Heart left ventricle (tissue), 16 donors: ENCODE measurements around the gene FLNA. TPM values are rescaled to one million over a fixed set of nuclear protein-coding genes. Genes with fewer than 3 reads are reported as not detected.

Source experiments
- ATAC-seq, 4 donors: fragments of 200-7000 bp; cut with Tn5 transposase; one replicate each; pipeline ENCODE4 v1.9.1; 2020 to 2022; ENCODE audit warnings: moderate library complexity in 4 of 4, mild to moderate bottlenecking in 3 of 4, moderate number of reproducible peaks in 1 of 4
- DNase-seq, 5 donors: peaks; one replicate each; pipeline ENCODE4 v3.0.0-alpha.2; 2020
- H3K27ac ChIP-seq, 12 donors: fragments of 200-600 bp; sonication (generic) in 4 of 12; one replicate each; pipeline versions ENCODE4 v1.5.0 to v1.8.0; 2016 to 2022; ENCODE audit warnings: mild to moderate bottlenecking in 2 of 12
- H3K27me3 ChIP-seq, 9 donors: fragments of 200-600 bp; sonication (generic) in 2 of 9; one replicate each; pipeline versions ENCODE4 v1.5.1 to v1.8.0; 2016 to 2022; ENCODE audit warnings: mild to moderate bottlenecking in 3 of 9
- H3K36me3 ChIP-seq, 9 donors: fragments of 200-600 bp; sonication (generic) in 2 of 9; one replicate each; pipeline versions ENCODE4 v1.5.0 to v1.8.0; 2018 to 2022; ENCODE audit warnings: mild to moderate bottlenecking in 2 of 9
- H3K4me1 ChIP-seq, 12 donors: fragments of 200-600 bp; sonication (generic) in 4 of 12; one replicate each; pipeline versions ENCODE4 v1.5.0 to v1.8.0; 2016 to 2022; ENCODE audit warnings: mild to moderate bottlenecking in 3 of 12
- H3K4me3 ChIP-seq, 12 donors: fragments of 200-600 bp; sonication (generic) in 4 of 12; one replicate each; pipeline versions ENCODE4 v1.5.0 to v1.8.0; 2017 to 2022; ENCODE audit warnings: mild to moderate bottlenecking in 9 of 12, moderate library complexity in 4 of 12
- H3K9me3 ChIP-seq, 12 donors: fragments of 200-600 bp; sonication (generic) in 4 of 12; one replicate each; pipeline versions ENCODE4 v1.5.0 to v1.8.0; 2016 to 2022; ENCODE audit warnings: mild to moderate bottlenecking in 1 of 12
- POLR2A ChIP-seq, 2 donors: fragments of 450-650 bp; IDR thresholded peaks; one replicate each; pipeline ENCODE4 v1.6.1; 2017; ENCODE audit warnings: antibody characterized with exemption in 2 of 2, mild to moderate bottlenecking in 2 of 2, moderate library complexity in 2 of 2
- WGBS, 4 donors: extraction: QIAGEN DNeasy Blood & Tissue Kit in 2 of 4; methylation state at CpG; one replicate each; pipeline versions ENCODE4 v1.1.5 to v1.1.7; 2013 to 2018; 5-methylcytosine and 5-hydroxymethylcytosine counted together
- intact Hi-C, 10 donors: fragments of 100-400 bp; cut with DNase I; formaldehyde crosslinking; loops; one replicate each; pipeline versions ENCODE4 v1.11.1 to v1.14.2; 2022
- polyA plus RNA-seq, 2 donors: library from polyadenylated mRNA; stranded (reverse); fragments of 200-250 nt; gene quantifications; one replicate each; pipeline ENCODE4 v1.2.3, GENCODE V29; 2013
- total RNA-seq, 9 donors: library from RNA; depleted of rRNA in 2 of 9; stranded (reverse); fragments of >200 nt in 2 of 9; fragmentation: NEBNext Ultra II Directional in 3 of 9; extraction: Animal tissue kit (Norgen Biotek cat#: 25700) in 3 of 9; gene quantifications; one replicate each; pipeline versions ENCODE4 v1.1.0 to v1.2.4, GENCODE V29; 2016 to 2023
- TF ChIP-seq, protein P1 (sequence below), 12 donors: fragments of 200-600 bp; sonication (generic) in 4 of 12; IDR thresholded peaks; one replicate each; pipeline versions ENCODE4 v1.5.0 to v1.8.0; 2018 to 2022; ENCODE audit warnings: antibody characterized with exemption in 12 of 12, mild to moderate bottlenecking in 5 of 12
- donor health status: ischemic (EF 13 %, LVEDD 7.1; RV severe dilation, severe dysfunction).
- donor health status: healthy with polysubstance abuse.
- donor health status: DM: no; HTN: yes; CAD: no.
- donor health status: DM: no; HTN: no; CAD: no.
- donor health status: ischemic (EF 25% LVEDD 6.9; RV normal size, moderate dysfunction).
- donor health status: ischemic (EF 25% LVEDD 5.7; RV mildly dilated, moderate dysfunction).
- donor health status: healthy.
- donor health status: DM: yes; HTN: yes; CAD: no.
- donor health status: ischemic (EF 35%, LVEDD 5.7; RV mildly dilated, moderate dysfunction).
- donor health status: nonischemic (EF 11% LVEDD 7.7; RV severe dilation, severe dysfunction).
- donor health status: DM: yes; HTN: yes; CAD: no.
- donor health status: PGD.
- donor health status: ischemic (EF 29% LVEDD 5.4; RV normal size, mild dysfunction).
- donor health status: nonischemic (EF 23%, LVEDD 6.1; RV moderate dilation, normal function).

FLNA gene
- total and polyA plus RNA-seq, 11 donors, result 155 to 465 (median 234) TPM

DNA sequence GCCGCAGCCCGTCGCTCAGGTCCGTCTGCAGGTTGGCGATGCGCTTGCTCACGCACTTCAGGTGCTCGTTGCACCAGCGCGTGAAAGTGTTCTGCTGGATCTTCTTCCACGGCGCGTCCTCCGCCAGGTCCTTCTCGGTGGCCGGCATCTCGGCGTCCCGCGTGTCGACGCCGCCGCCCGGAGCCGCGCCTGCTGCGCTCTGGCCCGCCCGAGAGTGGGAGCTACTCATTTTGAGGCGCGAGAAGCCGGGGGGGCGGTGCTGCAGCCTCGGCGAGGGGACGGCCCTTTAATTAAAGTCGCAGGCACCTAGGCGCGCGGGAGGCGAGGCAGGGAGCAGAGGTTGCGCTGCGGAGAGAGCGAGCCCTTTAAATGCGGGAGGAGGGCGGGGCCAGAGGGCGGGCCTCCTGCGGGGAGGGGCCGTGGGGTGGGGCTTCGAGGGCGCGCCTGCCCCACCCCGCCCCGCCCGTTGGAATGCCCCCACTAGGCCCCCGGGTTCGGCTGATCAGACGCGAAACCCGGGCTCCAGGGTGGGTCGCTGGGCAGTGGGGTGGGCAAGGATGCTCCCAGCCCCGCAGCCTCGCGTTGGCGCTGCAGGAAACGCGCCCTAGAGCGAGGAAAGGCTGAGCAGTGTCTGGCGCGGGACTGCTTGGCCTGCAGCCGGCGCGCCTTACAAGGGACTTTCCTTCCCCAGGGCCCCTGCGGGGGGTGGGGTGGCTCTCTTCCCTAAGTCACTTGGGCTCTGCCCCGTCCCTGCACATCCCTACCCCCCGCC lies 3.2 kb downstream of the FLNA start:
- TF ChIP-seq POLR2A (IDR thresholded peaks at IDR 0.05), result peak; percentile 93 to 99
- TF ChIP-seq, protein P1, sequence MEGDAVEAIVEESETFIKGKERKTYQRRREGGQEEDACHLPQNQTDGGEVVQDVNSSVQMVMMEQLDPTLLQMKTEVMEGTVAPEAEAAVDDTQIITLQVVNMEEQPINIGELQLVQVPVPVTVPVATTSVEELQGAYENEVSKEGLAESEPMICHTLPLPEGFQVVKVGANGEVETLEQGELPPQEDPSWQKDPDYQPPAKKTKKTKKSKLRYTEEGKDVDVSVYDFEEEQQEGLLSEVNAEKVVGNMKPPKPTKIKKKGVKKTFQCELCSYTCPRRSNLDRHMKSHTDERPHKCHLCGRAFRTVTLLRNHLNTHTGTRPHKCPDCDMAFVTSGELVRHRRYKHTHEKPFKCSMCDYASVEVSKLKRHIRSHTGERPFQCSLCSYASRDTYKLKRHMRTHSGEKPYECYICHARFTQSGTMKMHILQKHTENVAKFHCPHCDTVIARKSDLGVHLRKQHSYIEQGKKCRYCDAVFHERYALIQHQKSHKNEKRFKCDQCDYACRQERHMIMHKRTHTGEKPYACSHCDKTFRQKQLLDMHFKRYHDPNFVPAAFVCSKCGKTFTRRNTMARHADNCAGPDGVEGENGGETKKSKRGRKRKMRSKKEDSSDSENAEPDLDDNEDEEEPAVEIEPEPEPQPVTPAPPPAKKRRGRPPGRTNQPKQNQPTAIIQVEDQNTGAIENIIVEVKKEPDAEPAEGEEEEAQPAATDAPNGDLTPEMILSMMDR (IDR thresholded peaks at IDR 0.05), result no peak
- intact Hi-C loops, result loop anchor here in 2 of 10 donors (5.0 to 10.0 kb wide), 2 partner anchors 64 to 161 kb away; partner anchors contain the start of gene GDI1 (in 1 of the 2)
- DNase-seq (peak; percentile 94 to 97 (median 96)), ATAC-seq (peak; percentile 47 to 73 (median 66))
- 0 to 37% (median 18%) methylated on average over 19 to 77 of the region's 77 CpGs for WGBS, 4 donors
- peaks cover 0 to 21% (median 17%) of the 10 kb centered on the region in 9 donors for H3K36me3 ChIP-seq
- peaks cover 0 to 59% (median 29%) of the 10 kb centered on the region in 12 donors for H3K4me1 ChIP-seq
- H3K27me3 ChIP-seq, result no peaks in the 10 kb centered on the region
- H3K4me3 ChIP-seq, result peak overlapping the region; percentile 73 to 99 (median 82)
- H3K9me3 ChIP-seq, result no peaks in the 10 kb centered on the region
- peak overlapping the region; percentile 78 to 100 (median 96) for H3K27ac ChIP-seq

DNA sequence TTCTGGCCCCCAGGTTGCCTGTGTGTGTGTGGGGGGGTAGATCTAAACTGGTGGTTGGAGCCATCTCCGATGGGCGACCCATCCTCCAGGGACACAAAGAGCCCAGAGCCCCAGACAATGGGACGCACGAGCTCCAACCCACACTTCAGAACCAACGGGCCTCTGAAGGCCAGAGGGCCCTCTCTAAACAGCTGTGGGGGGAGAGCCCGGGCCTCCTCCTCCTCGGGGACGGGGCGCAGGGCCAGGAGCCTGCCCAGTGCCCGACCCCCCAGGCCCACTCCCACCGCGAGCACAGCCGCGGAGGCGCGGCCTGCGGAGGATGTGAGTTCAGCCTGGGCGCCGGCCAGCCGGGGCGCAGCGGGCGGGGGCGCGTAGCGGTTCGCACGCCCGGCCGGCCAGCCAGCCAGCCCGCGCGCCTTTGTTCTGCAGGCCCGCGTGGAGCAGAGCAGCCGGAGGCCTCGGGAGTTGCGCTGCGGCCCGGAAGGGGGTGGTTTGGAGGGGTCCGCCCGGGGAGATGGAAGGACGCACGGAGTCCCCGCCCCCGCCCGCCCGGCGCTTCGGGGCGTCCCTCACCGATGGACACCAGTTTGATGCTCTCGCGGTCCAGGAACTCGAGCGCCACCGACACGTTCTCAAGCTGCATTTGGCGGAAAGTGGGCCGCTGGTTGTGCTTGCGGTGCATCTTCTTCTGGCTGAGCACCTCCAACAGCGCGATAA lies 4.0 kb downstream of the FLNA start:
- Histone ChIP-seq H3K4me3 (peak overlapping the region; percentile 73 to 99 (median 82)), H3K27ac (peak overlapping the region; percentile 78 to 100 (median 96)), H3K27me3 (no peaks in the 10 kb centered on the region), H3K9me3 (no peaks in the 10 kb centered on the region), H3K4me1 (peaks cover 0 to 64% (median 33%) of the 10 kb centered on the region in 12 donors), H3K36me3 (peaks cover 0 to 29% (median 25%) of the 10 kb centered on the region in 9 donors)
- intact Hi-C loops, result loop anchor here in 2 of 10 donors (5.0 to 10.0 kb wide), 2 partner anchors 64 to 162 kb away; partner anchors contain the start of gene GDI1 (in 1 of the 2)
- WGBS, 4 donors, result 0 to 51% (median 20%) methylated on average over 8 to 63 of the region's 63 CpGs
- TF ChIP-seq, protein P1 (IDR thresholded peaks at IDR 0.05), result no peak
- TF ChIP-seq POLR2A (IDR thresholded peaks at IDR 0.05), result no peak
- peak in 1 of 5 donors; percentile 63 for DNase-seq
- ATAC-seq, result peak in 1 of 4 donors; percentile 1

DNA sequence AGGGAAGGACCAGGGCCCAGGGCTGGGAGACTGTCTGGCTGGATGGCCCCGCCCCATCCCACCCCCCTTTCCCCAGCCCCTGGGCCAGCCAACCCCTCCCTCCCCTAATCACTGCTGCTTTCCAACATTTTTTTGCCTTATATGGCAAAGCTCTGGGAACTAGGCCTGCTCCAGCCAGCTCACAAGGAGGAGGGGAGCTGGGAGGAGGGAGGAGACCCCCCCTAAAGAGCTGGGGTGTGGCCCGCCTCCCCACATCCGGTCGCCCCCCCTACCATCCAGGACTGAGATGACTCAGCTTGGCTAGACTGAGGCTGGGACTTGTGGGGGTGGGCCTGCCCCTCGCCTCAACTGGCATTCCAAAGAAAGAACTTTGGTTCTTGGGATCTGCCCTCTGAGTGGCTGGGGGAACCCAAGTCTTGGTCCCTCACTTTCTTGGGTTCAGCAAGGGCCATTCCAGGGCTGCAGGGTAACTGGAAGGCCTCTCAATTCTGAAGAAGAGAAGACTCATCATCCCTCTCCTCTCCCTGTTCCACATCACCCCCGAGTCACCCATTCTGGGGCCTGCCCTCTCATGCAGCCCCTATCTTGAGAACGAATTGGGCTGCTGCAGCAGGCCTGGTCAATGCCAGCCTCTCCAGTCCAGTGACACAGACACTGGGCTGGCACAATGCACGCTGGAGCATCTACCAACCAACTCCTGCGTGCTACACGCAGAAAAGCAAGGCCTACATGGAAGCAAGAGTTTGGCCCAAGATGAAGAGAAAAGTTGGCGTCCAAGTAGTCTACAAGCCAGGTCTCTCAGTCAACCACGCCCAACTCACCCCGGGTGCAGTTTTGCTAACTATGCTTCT lies 4.8 kb downstream of the FLNA start:
- Histone ChIP-seq H3K27me3 (no peaks in the 10 kb centered on the region), H3K4me3 (peak overlapping the region; percentile 73 to 99 (median 82)), H3K36me3 (peaks cover 0 to 37% (median 33%) of the 10 kb centered on the region in 9 donors), H3K9me3 (no peaks in the 10 kb centered on the region), H3K4me1 (peaks cover 0 to 60% (median 33%) of the 10 kb centered on the region in 12 donors), H3K27ac (peak overlapping the region; percentile 78 to 100 (median 96))
- WGBS, 4 donors, result 0 to 51% (median 18%) methylated on average over 10 to 13 of the region's 13 CpGs
- peak in 1 of 2 donors; percentile 53 for TF ChIP-seq POLR2A (IDR thresholded peaks at IDR 0.05)
- TF ChIP-seq, protein P1 (IDR thresholded peaks at IDR 0.05), result no peak
- DNase-seq, result peak; percentile 85 to 92 (median 88)
- intact Hi-C loops, result loop anchor here in 2 of 10 donors (5.0 to 10.0 kb wide), 2 partner anchors 65 to 163 kb away; partner anchors contain the start of gene GDI1 (in 1 of the 2)
- peak; percentile 54 to 76 (median 67) for ATAC-seq
